ENCODE results near the gene ZNF189.
"Not testable (repeated sequence)": the region's sequence is repeated elsewhere in the genome, so short reads cannot be mapped to it uniquely, and the experiment has no call there.

The ZNF189 gene

DNA sequence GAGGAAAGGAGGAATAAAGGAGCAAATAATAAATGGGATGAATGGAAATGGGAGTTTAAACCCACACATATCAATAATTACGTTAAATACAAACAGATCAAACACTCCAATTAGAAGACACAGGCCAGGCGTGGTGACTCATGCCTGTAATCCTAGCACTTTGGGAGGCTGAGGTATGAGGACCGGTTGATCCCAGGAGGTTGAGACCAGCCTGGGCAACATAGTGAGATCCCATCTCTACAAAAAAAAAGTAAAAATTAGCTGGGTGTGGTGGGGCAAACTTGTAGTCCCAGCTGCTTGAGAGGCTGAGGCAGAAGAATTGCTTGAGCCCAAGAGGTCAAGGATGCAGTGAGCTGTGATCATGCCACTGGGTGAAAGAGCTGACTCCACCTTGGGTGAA, 17.5 kb upstream of the ZNF189 start:
- DNase-seq: no peak

DNA sequence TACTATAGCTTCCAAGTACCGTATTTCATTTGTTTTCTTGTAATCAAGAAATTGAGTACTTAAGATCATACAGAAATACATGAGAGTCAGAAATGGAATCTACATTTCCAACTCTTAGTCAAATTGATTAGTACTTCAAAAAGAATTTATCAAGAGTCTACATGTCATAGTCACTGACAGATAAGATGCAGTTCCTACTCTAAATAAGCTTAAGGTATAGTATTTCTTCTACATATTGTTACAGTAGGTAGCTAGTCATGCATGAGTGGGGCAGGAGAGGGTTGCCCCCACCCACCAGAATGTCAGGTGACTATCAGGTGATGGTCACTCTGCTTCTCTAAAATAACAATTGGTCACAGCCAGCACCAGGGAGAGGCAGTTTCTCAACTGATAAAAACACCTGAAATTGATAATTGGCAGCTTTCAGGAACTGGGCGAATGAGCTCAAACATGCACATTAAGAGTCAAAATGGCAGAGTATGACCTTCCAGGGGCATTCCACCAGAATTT, 16.8 kb upstream of the ZNF189 start:
- DNase-seq: no peak

GRCh38 chr9:101383361-101383760, 15.3 kb upstream of the ZNF189 start:
- no peak for DNase-seq

DNA sequence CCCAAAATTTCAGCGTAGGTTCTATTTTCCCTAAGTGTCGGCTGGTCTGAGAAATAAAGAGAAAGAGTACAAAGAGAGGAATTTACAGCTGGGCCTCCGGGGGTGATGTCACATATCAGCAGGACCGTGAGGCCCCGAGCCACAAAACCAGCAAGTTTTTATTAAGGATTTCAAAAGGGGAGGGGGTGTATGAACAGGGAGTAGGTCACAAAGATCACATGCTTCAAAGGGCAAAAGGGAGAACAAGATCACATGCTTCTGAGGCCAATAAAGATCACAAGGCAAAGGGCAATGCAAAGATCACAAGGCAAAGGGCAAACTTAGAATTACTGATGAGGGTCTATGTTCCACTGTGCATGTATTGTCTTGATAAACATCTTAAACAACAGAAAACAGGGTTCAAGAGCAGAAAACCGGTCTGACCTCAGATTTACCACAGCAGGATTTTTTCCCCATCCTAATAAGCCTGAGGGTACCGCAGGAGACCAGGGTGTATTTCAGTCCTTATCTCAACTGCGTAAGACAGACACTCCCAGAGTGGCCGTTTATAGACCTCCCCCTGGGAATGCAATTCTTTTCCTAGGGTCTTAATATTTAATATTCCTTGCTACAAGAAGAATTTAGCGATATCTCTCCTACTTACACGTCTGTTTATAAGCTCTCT, 13.6 kb upstream of the ZNF189 start, which contains the start of gene BAAT:
Gene BAAT (minus strand): TSS at position 134 of the 664 bp plus-strand sequence. CDS start 13,602 bp downstream, outside the sequence.
- DNase-seq: not testable (repeated sequence)

- no peak for DNase-seq
Measured at GRCh38 chr9:101387871-101388506, 10.7 kb upstream of the ZNF189 start.

- no peak for DNase-seq
Measured at GRCh38 chr9:101388507-101388993, 10.1 kb upstream of the ZNF189 start.

DNA sequence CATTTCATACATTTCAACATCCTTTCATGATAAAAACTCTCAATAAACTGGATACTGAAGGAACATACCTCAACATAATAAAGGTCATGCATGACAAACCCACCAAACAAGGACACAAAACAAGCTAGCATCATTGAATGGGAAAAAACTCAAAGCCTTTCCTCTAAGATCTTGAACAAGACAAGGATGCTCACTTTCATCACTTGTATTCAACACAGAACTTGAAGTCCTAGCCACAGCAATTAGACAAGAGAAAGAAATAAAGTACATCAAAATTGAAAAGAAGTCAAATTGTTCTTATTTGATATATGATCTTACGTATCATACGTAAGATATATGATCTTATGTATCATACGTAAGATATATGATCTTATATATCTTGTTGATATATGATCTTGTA, 5.5 kb upstream of the ZNF189 start:
- DNase-seq: no peak

- DNase-seq: no peak
Measured at GRCh38 chr9:101394687-101395086, 4.0 kb upstream of the ZNF189 start.

GRCh38 chr9:101397746-101398067, 944 bp upstream of the ZNF189 start:
- DNase-seq: no peak

DNA sequence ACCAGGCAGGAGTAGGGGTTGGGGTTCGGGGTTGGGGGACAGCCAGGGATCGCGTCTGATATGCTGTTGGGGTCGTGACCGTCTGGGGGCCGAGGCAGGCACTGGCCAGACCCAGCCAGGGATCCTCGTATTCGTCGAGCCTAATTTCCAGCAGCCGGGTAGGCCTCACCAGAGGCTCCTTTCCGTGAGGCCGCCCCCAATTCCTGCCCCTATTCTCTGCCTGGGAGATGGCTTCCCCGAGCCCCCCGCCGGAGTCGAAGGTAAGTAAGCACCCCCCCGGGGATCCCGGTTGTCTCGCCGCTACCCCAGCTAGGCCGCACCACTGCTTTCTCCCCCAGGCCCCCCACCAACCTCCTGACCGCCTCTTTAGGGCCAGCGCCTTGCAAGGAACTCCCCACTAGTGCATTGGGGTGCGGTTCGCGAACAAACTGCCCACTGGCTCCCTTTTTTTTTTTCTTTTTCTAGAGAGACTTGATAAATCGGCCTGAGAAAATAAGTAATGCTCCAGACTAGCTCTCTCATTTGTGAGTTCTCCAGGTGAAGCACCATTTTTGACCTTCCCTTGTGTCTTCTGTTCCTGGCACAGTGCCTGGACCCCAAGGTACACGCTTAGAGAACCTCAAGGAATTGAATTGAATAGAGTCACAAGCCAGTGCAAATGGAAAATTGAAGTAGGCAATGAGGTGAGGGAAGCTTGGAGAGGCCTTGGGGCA, 435 bp downstream of the ZNF189 start:
- DNase-seq: no peak

DNA sequence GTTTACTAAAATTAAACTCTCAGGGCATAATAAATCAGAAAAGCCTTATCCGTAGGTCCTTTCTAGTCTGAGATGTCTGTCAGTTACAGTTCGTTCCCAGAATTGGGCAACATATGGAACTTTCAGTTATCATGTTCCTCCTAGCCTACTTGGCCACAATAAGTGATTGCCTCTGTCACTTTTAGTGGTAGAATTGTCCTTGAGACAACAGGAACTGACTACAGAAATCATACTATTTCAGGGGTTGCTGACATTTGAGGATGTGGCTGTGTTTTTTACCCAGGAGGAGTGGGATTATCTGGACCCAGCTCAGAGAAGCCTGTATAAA, 956 bp downstream of the ZNF189 start:
- no peak for DNase-seq

DNA sequence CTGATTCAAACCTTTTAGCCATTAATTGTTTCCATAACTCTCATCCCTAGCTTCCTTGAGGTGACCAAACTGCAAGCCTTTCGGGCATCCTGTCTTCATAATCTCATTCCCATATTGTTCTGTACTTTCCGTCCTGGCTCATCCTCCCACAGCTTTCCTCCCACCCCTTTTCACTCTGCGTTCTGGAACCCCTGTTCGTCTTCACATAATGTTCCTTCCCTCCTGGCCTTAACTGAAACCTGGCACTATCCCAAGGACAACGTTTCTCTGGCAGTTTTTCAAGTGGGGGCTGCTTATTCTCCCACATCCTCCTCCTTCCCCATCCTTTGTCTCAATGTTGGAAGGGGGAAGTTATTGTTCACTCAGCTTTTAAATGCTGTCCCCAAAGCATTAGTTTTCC, 1.5 kb downstream of the ZNF189 start:
- no peak for DNase-seq

DNA sequence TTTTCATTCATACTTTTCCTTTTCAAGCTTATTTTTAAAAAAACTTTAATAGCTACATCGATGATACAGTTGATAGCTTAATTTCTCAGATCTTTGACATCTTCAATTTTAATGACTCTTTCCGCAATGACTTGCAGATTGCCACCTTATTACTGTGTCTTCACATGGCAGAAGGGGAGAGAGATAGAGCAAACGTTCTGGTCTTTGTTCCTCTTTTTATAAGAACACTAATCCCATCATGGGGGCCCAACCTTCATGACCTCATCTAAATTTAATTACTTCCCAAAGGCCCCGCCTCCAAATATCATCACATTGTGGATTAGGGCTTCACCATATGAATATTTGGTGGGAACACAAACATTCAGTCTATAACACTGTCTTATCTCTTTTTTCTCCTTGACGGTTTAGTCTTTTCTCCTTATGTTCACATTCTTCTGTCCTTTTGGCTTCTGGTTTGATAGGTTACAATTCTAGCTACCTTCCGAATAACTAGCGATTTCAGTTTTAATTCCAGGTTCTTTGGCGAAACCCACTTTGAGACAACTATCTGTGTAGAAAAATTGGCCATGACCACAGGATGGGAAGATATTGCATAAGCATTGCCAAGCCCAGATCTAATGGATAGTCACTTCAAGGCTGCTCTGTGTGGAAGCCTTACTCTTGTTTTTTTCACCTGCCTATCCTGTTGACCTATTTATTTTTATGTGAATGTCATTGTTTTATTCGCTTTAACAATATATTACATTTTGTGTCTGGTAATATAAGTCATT, 5.0 kb downstream of the ZNF189 start:
- DNase-seq: no peak

- no peak for DNase-seq
Measured at GRCh38 chr9:101408374-101409078, 9.9 kb downstream of the ZNF189 start.

DNA sequence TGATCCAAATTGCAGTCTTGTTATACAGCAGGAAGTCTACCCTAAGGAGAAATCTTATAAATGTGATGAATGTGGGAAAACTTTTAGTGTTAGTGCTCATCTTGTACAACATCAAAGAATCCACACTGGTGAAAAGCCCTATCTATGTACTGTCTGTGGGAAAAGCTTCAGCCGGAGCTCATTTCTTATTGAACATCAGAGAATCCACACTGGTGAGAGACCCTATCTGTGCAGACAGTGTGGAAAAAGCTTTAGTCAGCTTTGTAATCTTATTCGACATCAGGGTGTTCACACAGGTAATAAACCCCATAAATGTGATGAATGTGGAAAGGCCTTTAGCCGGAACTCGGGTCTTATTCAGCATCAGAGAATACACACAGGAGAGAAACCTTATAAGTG, 10.4 kb downstream of the ZNF189 start:
- no peak for DNase-seq

GRCh38 chr9:101414839-101415238, 16.2 kb downstream of the ZNF189 start:
- DNase-seq: no peak

- no peak for DNase-seq
Measured at GRCh38 chr9:101415578-101415977, 16.9 kb downstream of the ZNF189 start.

- no peak for DNase-seq
Measured at GRCh38 chr9:101417389-101417788, 18.7 kb downstream of the ZNF189 start.

DNA sequence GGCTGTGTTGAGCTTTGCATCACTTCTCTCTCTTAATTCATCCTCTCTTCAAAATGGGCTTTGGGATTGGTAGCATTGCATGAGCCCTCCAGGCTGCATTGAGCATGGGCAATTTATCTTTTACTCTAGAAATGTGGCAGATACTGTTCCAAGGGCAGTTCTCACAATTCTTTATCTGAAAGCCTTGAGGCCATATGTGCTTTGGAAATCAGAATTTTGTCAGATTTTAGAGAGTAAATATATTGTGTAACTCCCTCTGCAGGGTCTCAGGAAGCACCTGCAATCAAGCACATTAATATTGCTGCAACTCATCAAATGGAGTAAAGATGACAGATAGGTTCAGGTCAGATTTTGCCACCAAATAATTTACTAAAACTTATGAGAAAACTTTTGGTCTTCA, 19.3 kb downstream of the ZNF189 start:
- DNase-seq: no peak

DNA sequence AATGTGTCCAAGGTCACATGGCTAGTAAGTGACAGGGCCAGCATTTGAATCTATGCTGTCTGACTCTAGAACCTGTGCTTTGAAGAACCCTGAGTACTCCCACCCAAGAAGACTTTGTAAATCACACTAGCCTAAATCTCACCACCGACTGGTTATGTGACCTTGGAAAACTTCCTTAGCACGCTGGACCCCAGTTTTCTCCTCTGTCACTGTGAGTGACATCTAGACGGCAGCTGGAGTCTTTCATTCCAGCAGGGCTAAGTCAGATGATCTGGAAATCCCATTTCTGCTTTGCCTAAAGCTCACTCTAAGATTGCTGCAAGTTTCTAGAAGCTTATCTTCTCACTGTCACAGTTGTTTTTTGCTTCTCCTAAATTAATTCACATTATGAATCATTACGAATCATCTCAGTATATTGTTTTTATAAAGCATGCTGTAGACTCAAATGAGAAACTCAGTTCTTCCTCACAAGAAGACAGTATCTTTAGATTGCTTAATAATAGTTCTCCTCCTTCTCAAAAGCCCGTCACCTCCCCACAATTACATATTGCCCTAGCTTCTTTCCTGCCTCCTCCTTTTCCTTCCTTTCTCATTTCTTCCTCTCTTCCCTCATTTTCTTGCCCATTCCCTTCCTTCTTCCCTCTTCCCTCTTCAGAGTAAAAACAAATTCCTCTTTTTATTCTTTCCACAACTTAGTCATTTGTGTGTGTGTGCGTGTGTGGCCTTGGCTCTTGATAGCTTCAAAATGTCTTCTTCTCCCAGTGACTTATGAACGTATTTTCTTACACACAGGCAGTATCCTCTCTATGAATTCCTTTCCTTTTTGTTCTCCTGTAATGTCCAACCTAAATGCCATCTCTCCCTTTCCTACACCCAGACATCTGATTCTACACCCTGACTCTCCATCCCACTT, 20.1 kb downstream of the ZNF189 start:
- DNase-seq: no peak

DNA sequence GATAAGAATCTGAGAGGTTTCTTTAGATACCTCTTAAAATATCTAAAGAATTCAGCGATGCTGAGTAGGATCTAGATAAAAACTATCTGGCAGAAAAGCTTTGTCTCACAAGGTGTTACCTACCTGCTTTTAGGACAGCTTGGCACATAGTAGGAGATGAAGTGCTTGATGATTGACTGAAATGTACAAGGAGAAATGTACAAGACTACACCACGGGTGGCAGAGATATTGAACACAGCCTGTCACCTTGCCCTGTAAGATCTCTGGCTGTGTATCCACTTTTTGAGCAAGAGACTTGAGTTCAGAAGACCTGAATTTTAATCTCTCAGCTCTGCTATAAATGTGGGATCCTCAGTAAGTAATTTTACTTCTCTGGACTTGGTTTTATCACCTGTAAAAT, 21.2 kb downstream of the ZNF189 start:
- DNase-seq: no peak

- DNase-seq: no peak
Measured at GRCh38 chr9:101421653-101422065, 23.0 kb downstream of the ZNF189 start.
